PFSK-1 (cell line): ENCODE data around the gene FSTL1.

Source experiments
- FOXP2 ChIP-seq: optimal IDR thresholded peaks from 2 replicates; pipeline ENCODE3; 2011; ENCODE audit warnings: borderline replicate concordance, control low read depth, inconsistent platforms; ENCODE audit not compliant: insufficient read depth; ENCODE audit errors: extremely low read length, extremely low read depth
- POLR2AphosphoS5 ChIP-seq: IDR thresholded peaks from 2 replicates; pipeline ENCODE4 v1.6.1; 2012; ENCODE audit warnings: low read depth, mild to moderate bottlenecking, control low read depth, low read length, moderate library complexity
- REST ChIP-seq, 2 experiments: IDR thresholded peaks; 2 replicates each; pipeline versions ENCODE4 v1.6.1 to v1.8.0; 2011 to 2012; ENCODE audit warnings: low read depth in 2 of 2, low read length in 2 of 2, control low read depth in 1 of 2, inconsistent platforms in 1 of 2, mild to moderate bottlenecking in 1 of 2, moderate library complexity in 1 of 2; ENCODE audit not compliant: insufficient read depth in 1 of 2
- SIN3A ChIP-seq: IDR thresholded peaks from 2 replicates; pipeline ENCODE4 v1.6.1; 2012; ENCODE audit warnings: mild to moderate bottlenecking, low read length, moderate library complexity, borderline replicate concordance; ENCODE audit not compliant: insufficient read depth
- TAF1 ChIP-seq: IDR thresholded peaks from 2 replicates; pipeline ENCODE4 v1.6.1; 2012; ENCODE audit warnings: low read length, control low read depth, borderline replicate concordance; ENCODE audit not compliant: insufficient read depth

FSTL1 gene

GRCh38 chr3:120457827-120458226 lies 7.0 kb upstream of the FSTL1 start:
- no peak for TF ChIP-seq REST (IDR thresholded peaks at IDR 0.05; ENCODE audit: insufficient read depth in 1 of 2, low read depth in 2 of 2, low read length in 2 of 2)
- TF ChIP-seq POLR2AphosphoS5: no peak
- TF ChIP-seq TAF1: no peak
- no peak for TF ChIP-seq FOXP2
- TF ChIP-seq SIN3A: no peak

- TF ChIP-seq SIN3A (no peak), POLR2AphosphoS5 (no peak; the same call in 1 of the 2 replicates)
These were observed 3.4 kb upstream of the FSTL1 start for GRCh38 chr3:120454076-120454689.

DNA sequence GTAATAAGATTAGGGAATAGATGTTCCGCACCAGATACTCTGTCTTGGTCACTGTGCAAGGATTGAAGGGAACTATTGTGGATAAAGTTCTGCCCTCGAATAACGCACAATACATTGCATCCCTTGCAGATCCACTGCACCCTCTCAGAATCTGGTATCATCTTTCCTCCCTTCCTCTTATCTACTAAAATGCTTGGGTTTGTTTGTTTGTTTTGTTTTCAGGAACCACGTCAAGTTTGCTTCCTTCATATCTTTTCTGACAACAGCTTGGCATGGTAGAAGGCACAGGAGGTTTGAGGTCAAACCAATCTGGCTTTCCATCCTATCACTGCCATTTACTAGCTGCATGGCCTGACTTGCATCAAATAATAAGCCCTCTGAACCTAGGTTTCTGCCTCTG lies 2.0 kb upstream of the FSTL1 start:
- TF ChIP-seq POLR2AphosphoS5: no peak

DNA sequence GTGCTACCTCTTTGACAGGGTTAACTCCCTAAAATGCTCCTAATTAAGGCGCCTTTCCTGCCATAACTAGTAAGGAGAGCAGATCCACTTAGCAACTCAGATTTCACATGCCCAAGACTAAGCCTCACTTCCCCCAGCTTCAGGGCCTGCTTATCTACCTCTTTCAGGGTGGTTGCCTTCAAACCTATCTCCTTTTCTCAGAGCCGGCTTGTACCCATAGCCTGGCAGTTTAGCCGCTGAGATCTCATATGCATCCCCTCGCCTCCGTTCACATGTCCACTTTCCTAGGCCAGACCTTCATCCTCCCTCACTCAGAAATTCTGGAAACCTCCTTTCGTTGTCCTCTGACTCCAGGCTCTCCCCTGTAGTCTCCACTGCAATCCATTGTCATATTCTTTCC lies 1.0 kb upstream of the FSTL1 start:
- no peak for TF ChIP-seq TAF1
- TF ChIP-seq POLR2AphosphoS5: no peak
- TF ChIP-seq SIN3A: no peak
- TF ChIP-seq FOXP2: no peak
- TF ChIP-seq REST (IDR thresholded peaks at IDR 0.05; ENCODE audit: insufficient read depth in 1 of 2, low read depth in 2 of 2, low read length in 2 of 2): no peak

DNA sequence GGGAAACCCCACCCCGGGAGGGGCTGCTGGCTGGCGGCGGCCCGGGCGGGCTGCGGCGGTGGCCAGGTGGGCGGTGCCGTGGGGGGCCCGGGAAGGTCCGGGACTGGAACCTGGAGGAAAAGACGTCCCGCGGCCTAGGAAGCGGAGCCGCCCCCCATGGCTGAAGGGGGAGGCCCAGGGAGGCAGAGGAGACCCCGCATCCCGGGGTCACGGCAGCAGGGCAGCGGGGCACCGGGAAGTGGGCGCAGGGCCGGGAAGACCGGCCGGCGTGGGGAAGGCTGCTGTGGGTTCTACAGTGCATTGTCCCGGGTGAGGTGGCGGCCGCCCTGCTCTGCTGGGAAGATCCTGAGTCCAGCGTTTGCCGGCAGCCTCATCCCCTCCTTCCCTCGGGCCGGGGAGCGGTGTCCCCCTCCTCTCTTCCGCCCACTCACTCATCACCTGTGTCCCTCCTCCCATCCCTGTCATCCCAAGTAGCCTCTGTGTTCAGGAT lies 525 bp upstream of the FSTL1 start:
- TF ChIP-seq SIN3A (no peak), REST (IDR thresholded peaks at IDR 0.05; ENCODE audit: insufficient read depth in 1 of 2, low read depth in 2 of 2, low read length in 2 of 2) (no peak), TAF1 (no peak), POLR2AphosphoS5 (no peak), FOXP2 (no peak)

GRCh38 chr3:120449701-120450599 lies 842 bp downstream of the FSTL1 start:
- TF ChIP-seq TAF1: no peak
- no peak for TF ChIP-seq FOXP2
- TF ChIP-seq POLR2AphosphoS5: no peak
- no peak for TF ChIP-seq REST (IDR thresholded peaks at IDR 0.05; ENCODE audit: insufficient read depth in 1 of 2, low read depth in 2 of 2, low read length in 2 of 2)
- TF ChIP-seq SIN3A: no peak
